Subcutaneous abdominal adipose tissue (tissue), 5 donors: Measurements from ENCODE around the gene SLC2A13.

ENCODE experiments used
- H3K27ac ChIP-seq: one replicate; pipeline ENCODE4 v1.7.0; 2013; ENCODE audit warnings: low read depth, mild to moderate bottlenecking, inconsistent platforms, low read length, moderate library complexity
- H3K27me3 ChIP-seq, 5 donors: one replicate each; pipeline ENCODE4 v1.7.0; 2013; ENCODE audit warnings: low read length in 5 of 5, inconsistent platforms in 1 of 5; ENCODE audit not compliant: control insufficient read depth in 5 of 5, insufficient read depth in 4 of 5
- H3K36me3 ChIP-seq, 5 donors: one replicate each; pipeline ENCODE4 v1.7.0; 2013; ENCODE audit warnings: low read length in 5 of 5; ENCODE audit not compliant: control insufficient read depth in 5 of 5, insufficient read depth in 5 of 5
- H3K4me1 ChIP-seq, 5 donors: one replicate each; pipeline ENCODE4 v1.7.0; 2013; ENCODE audit warnings: low read length in 5 of 5, mild to moderate bottlenecking in 3 of 5, moderate library complexity in 1 of 5; ENCODE audit not compliant: control insufficient read depth in 5 of 5, insufficient read depth in 5 of 5
- H3K4me3 ChIP-seq, 5 donors: one replicate each; pipeline ENCODE4 v1.7.0; 2013; ENCODE audit warnings: low read length in 5 of 5, low read depth in 1 of 5
- H3K9ac ChIP-seq, 5 donors: one replicate each; pipeline ENCODE4 v1.7.0; 2013; ENCODE audit warnings: low read length in 5 of 5, mild to moderate bottlenecking in 4 of 5, moderate library complexity in 3 of 5
- H3K9me3 ChIP-seq, 5 donors: one replicate each; pipeline ENCODE4 v1.7.0; 2013; ENCODE audit warnings: low read length in 5 of 5; ENCODE audit not compliant: control insufficient read depth in 5 of 5
- donor health status: healthy.
- donor health status: healthy.
- donor health status: healthy.
- donor health status: healthy.
- donor health status: healthy.

The SLC2A13 gene

DNA sequence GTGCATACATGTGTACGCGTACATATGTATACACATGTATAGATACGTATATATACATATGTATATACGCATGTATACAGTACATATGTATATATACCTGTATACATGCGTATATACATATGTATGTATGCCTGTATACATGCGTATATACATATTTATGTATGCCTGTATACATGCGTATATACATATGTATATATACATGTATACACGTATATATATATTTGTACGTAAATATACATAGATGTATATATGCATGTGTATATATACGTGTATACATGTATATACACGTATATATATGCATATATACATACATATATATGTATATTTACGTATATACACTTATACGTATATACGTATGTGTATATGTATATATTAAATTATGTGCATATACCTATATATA is 392.3 kb downstream of the SLC2A13 start:
- Histone ChIP-seq H3K4me1 (peaks cover 0 to 2% (median 0%) of the 10 kb centered on the region in 5 donors), H3K27me3 (no peaks in the 10 kb centered on the region), H3K9me3 (peaks cover 0 to 2% (median 0%) of the 10 kb centered on the region in 5 donors), H3K4me3 (no peak overlapping the region), H3K36me3 (no peaks in the 10 kb centered on the region), H3K9ac (no peak overlapping the region), H3K27ac (no peak overlapping the region)

DNA sequence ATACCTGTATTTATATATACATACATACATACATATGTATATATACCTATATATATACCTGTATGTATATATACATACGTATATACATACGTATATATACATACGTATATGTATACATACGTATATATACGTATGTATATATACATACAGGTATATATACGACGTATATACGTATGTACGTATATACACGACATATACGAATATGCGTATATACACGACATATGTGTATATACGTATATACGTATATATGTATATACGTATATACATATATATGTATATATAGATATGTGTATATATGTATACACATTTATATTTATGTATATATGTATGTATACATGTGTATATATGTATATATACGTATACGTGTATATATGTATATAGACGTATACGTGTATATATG is 393.5 kb downstream of the SLC2A13 start:
- Histone ChIP-seq H3K27ac (no peak overlapping the region), H3K4me3 (no peak overlapping the region), H3K4me1 (peaks cover 0 to 2% (median 0%) of the 10 kb centered on the region in 5 donors), H3K9ac (no peak overlapping the region), H3K9me3 (peaks cover 0 to 2% (median 0%) of the 10 kb centered on the region in 5 donors), H3K27me3 (no peaks in the 10 kb centered on the region), H3K36me3 (no peaks in the 10 kb centered on the region)
